Measurements from ENCODE around the gene AP5B1.
A peak's percentile ranks its signal among the peaks of the same experiment; 100 is the strongest.

Gene AP5B1

DNA sequence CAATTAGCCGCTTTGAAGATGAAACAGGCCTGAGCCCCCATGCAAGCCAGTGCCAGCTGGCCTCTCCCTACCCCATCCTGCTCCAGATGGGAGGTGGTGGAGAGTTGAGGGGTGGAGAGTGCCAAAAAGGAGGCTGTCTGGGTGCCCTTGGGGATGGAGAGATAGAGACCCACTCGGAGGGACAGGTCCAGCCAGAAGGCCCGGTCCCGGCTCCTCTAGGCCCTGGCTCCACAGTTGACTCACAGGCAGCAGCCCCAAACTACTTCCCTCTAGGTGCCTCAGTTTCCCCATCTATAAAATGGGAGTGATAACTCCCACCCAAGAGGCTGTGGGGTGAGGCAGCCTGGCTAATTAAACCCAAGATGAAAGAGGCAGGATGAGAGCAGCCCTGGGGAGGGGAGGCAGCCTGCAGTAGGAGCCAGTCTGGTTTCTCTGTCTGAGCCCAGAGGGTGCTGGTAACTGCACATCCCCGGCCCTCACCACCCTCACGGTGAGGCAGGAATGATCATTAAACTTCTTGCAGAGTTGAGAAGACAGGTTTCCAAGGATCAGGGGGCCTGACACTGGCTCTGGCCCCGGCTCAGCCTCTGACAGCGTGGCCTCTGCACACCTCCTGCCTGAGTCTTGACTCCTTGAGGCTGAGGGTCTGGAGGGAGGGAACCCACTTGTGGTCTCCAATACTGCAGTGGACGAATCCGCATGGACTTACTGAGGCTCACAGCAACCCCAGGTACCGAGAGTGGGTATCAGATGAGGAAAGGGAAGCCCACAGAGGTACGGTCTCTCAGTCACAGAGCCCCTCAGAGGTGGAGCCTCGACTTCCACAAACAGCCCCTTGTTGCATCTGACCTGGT lies 1.4 kb upstream of the AP5B1 start:
- no peak for DNase-seq (ENCODE audit: low read depth)
- H3K4me3 ChIP-seq (ENCODE audit: low read length): no peak overlapping the region
- TF ChIP-seq, protein P1, sequence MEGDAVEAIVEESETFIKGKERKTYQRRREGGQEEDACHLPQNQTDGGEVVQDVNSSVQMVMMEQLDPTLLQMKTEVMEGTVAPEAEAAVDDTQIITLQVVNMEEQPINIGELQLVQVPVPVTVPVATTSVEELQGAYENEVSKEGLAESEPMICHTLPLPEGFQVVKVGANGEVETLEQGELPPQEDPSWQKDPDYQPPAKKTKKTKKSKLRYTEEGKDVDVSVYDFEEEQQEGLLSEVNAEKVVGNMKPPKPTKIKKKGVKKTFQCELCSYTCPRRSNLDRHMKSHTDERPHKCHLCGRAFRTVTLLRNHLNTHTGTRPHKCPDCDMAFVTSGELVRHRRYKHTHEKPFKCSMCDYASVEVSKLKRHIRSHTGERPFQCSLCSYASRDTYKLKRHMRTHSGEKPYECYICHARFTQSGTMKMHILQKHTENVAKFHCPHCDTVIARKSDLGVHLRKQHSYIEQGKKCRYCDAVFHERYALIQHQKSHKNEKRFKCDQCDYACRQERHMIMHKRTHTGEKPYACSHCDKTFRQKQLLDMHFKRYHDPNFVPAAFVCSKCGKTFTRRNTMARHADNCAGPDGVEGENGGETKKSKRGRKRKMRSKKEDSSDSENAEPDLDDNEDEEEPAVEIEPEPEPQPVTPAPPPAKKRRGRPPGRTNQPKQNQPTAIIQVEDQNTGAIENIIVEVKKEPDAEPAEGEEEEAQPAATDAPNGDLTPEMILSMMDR (conservative IDR thresholded peaks at IDR 0.05; ENCODE audit: low read length): no peak

DNA sequence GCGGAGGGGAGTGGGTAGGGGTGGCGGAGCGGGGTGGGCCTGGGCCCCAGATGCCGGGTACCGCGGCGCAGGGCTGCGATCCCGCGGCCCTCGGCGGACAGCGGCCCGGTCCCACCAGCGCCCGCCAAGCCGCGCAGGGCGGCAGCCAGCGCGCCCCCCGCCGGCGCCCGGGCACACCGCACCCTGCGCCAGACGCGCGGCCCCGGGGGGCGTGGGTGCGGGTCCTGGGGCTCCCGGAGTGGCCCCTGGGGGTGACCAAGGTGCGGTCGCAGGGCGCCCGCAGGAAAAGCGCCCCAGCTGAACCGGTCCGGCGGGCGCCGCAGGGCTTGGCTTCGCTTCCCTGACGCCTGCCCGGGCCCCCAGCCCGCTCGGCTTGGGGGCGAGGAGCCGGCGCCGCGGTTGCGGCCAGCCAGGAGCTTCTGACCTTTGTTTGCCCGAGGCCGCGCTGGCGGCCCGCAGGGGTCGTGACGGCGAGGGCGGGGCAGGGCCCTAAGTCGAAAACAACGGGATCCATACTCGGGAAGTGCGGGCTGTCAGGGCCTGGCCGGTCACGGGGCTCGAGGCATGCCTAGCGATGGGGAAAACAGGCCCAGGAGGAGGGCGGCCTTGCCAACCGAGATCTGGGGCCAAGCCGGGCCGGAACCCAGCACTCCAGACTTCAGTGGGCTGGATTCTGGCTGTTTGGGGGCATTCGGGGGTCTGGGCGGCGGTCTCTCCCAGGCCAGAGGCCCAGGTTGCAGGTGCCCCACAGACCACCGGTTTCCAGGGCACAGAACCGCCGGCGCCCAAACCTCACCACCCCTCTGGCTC lies 581 bp upstream of the AP5B1 start:
- TF ChIP-seq, protein P1 (conservative IDR thresholded peaks at IDR 0.05; ENCODE audit: low read length): no peak
- DNase-seq (ENCODE audit: low read depth): no peak
- H3K4me3 ChIP-seq (ENCODE audit: low read length): peak overlapping the region; percentile 53

DNA sequence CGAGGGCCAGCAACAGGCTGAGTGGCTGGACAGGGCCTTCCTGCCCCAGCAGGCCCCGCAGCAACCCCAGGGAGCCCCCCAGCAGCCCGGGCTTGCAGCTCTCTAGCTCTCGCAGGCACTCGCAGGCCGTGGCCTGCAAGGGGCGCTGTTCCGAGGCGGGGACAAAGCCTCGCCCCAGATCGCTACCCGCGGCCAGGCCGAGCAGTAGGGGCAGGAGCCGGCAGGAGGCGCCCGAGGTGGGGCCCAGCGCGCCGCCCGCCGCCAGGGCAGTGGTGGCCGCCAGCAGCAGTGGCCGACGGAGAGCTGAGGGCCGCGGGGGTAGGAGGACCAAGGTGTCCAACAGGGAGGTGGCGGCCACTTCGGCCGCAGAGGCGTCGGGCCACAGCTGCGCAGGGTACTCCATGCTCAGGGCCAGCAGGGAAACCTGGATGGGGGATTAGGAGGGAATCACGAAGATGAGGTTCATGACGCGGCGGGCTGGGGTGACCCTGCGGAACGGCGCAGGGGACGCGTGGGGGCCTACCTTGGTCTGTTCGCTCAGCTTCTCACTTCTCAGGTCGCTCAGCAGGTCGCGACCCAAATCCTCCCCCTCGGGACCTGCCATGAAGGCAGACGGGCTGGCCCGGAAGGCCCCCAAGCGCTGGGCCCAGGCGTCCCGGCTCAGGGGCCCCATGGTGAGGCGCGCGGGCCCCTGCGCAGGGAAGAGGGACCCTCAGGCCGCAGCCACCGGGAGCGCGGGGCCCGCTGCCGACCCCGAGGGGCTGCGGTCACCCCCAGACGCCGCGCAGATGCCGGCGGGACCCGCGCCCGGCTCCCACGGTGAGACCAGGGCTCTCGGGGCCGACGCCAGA lies 632 bp downstream of the AP5B1 start:
- peak overlapping the region; percentile 88 for H3K4me3 ChIP-seq (ENCODE audit: low read length)
- TF ChIP-seq, protein P1 (conservative IDR thresholded peaks at IDR 0.05; ENCODE audit: low read length): peak; percentile 57
- DNase-seq (ENCODE audit: low read depth): peak; percentile 73

DNA sequence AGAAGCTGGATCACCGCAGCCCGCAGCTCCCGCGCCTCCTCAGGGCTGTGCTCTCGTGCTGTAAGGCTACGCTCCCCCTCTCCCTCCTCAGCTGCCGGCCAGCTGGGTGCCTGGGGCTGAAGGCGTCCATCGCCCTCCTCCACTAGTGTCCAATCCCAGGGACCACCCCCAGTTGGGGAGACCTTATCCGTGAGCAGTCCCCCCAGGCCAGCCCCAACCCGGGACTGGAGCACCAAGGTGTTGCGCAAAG lies 1.2 kb downstream of the AP5B1 start:
- TF ChIP-seq, protein P1 (conservative IDR thresholded peaks at IDR 0.05; ENCODE audit: low read length): no peak
- no peak for DNase-seq (ENCODE audit: low read depth)
- peak overlapping the region; percentile 88 for H3K4me3 ChIP-seq (ENCODE audit: low read length)

DNA sequence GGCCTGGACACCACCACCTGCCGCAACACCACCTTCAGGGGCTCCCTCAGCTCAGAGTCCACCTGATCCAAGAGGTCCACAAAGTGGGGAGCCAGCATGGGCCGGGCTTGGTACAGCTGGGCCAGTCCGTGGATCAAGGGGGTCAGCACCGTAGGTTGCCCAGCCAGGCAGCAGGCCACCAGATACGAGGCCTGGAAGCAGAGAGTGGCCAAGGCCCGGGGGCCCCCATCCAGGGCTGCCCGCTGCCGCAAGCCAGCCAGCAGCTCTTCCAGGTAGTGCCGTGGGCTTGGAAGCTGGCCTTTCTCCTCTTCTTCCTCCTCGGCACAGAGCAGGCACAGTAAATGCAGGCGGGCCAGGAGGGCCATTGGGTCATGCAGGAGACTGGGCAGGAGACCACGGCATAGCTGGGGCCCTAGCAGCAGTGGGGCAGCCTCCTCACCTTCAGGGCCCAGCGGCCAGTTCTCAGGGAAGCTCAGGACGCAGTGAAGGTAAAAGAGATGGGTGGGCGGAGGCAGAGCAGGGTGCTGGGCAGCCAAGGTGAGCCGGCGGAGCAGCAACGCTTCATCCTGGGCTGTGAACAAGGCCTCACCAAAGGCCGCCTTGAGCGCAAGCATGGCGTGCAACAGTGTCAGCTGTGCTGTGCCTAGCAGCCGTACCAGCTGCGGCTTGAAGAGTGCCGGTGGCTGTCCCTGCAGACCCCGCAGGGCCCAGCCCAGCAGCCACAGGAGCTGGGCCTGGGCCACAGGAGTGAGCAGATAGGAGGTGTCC lies 1.7 kb downstream of the AP5B1 start:
- TF ChIP-seq, protein P1 (conservative IDR thresholded peaks at IDR 0.05; ENCODE audit: low read length): no peak
- no peak for DNase-seq (ENCODE audit: low read depth)
- H3K4me3 ChIP-seq (ENCODE audit: low read length): peak overlapping the region; percentile 88

DNA sequence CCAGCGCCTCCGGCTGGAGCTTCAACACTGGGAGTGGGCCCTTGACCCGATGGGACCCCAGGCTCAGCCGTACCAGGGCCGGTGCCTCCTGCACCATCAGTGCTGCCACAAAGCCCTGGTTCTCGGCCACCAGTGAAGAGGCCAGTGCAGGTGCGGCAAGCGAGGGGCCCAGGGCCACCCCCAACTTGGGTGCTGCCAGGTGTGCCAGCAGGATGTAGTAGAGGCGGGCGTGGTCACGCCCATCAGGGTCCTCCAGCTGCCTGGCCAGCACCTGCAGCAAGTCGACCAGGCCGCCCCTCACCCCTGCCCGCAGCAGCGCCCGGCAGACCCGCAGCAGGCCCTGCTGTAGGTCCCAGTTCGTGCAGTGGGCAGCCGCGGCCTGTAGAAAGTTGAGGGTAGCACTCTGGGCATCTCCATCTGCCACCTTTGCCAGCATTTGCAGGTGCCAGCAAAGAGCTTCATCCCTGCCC lies 2.3 kb downstream of the AP5B1 start:
- TF ChIP-seq, protein P1 (conservative IDR thresholded peaks at IDR 0.05; ENCODE audit: low read length): no peak
- H3K4me3 ChIP-seq (ENCODE audit: low read length): no peak overlapping the region
- DNase-seq (ENCODE audit: low read depth): no peak

Data from AG10803 (cell line).